C4-2B (cell line): Measurements from ENCODE around the gene RUFY1.

Experiments used
- H3K27ac ChIP-seq: fragments of 450-650 bp; 2 replicates; pipeline ENCODE4 v1.5.1; 2017
- CTCF ChIP-seq: fragments of 450-650 bp; conservative IDR thresholded peaks from 2 replicates; pipeline ENCODE4 v1.5.1; 2017; ENCODE audit warnings: mild to moderate bottlenecking
- ZFX ChIP-seq: fragments of 450-650 bp; IDR thresholded peaks from 2 replicates; pipeline ENCODE4 v1.6.1; 2017

The RUFY1 gene

DNA sequence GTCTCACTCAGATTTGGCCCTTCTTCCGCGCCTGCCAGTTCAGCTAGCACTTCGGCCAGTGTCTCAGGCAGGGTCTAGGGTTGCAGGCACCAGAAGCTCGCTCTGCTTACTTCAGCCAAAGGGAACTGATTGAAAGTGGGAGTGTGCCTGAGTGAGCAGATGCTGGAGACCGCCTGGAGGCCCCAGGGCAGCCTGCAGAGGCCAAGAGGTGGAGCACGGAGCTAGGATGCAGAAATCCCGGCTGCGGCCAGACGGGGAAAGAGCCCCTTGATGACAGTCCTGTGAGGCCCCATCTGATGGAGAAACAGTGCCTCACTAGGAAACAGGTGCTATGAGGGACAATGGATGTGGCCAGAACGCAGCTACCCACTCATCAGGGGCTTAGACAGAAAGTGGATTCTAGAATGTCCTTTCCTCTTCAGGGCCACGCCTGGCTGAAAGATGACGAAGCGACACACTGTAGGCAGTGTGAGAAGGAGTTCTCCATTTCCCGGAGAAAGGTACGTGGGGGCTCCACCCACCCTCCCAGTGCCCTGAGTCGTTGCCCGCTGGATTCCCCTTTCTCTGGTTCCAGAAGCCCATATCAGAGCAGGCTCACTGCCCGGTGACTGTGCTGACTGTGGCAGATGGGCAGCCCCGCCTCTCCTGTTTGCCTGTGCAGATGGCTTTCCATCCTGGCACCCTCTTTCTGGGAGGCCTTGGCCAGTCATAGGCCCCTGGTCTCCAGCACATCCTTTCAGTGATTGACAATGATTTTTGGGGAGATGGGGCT lies 57.0 kb downstream of the RUFY1 start:
- no peak overlapping the region for H3K27ac ChIP-seq
- TF ChIP-seq ZFX (no peak), CTCF (no peak)

GRCh38 chr5:179608131-179608581 lies 57.8 kb downstream of the RUFY1 start:
- no peak for TF ChIP-seq ZFX
- no peak for TF ChIP-seq CTCF
- no peak overlapping the region for H3K27ac ChIP-seq

DNA sequence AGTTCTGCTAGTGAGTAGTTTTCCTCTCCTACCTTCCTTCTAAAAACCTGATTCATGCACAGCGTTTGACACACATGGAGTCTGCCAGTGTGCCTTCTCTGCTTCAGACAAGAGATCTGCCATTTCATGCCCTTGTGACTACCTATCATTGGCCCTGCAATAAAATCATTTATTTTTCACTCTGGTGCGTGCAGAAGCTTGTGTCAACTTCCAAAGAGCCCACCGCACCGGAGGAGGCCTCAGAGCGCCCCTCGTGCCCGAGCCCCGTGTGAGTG lies 59.4 kb downstream of the RUFY1 start:
- no peak overlapping the region for H3K27ac ChIP-seq
- TF ChIP-seq CTCF (no peak), ZFX (no peak)

DNA sequence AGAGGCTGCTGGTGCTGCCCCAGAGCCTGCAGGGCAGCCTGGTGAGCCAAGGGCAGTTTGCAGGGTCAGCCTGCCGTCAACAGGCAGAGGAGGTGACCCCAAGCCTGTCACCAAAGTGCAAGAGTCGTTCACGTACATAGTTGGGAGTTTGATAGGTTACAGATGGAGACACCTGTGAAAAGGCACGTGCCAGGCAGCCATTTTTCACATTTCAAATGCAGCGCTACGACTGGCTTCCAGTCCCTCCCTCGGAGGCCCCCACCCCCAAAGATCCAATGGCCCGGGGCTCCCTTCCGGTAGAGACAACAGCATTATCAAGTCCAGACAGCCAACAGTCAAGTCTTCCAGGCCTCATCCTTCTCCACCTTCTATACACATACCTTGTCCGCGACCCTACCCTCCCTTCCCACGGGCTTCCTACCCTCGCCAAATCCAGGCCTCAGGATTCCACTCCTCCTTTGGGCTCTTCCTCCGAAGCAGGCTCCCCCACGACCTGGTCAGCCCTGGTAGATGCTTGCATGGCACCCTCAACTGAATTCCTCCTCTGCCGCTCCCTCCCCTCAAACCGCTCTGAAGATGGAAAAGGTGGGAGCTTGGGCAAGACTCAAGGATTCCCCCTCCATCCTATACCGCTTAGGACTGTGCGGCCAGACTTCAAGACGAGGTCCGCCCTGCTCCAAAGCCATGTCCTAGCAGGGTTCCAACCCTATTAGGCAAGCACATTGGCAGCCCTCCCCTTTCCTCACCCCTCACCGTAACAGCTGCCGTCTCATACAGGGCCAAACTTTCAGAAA lies 60.0 kb downstream of the RUFY1 start:
- TF ChIP-seq CTCF (no peak), ZFX (no peak)
- H3K27ac ChIP-seq: no peak overlapping the region

- TF ChIP-seq ZFX: no peak
- no peak for TF ChIP-seq CTCF
- no peak overlapping the region for H3K27ac ChIP-seq
Observed at GRCh38 chr5:179610903-179611265, 60.5 kb downstream of the RUFY1 start.

DNA sequence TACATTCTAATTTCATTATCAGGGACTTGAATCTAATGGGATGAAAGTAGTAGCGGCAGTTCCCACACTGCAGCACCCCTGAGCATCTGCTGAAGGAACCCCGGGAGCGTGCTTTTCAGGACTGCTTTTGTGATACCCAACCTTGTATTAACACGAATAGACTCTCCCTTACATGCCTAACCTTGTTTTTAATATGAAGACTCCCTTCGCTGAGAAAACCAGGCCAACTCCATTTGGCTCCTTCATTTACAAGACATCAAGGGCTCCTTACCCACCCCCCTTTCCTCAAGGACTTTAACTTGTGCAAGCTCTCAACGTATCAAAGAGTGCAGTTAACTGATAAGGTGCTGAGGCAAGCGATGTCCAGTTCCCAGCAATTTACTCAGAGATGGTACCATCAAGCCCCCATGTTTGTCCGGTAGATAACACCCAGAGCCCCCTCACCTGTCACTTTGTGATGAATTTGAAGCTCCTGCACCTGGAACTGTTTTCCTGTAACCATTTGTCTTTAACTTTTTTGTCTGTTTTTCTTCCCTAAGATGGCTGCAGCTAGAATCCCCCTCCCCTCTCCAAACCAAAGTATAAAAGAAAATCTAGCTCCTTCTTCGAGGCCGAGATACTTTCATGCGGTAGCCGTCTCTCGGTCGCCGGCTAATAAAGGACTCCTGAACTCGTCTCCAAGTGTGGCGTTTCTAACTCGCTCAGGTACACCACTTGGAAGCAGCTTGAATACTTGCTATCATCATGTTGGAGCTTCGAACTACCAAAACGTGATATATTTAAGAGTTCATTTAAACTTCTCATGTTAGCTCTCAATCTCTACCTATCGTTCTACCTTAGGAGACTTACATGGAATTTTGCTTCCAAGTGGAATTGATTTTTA lies 62.5 kb downstream of the RUFY1 start:
- no peak for TF ChIP-seq ZFX
- no peak for TF ChIP-seq CTCF
- no peak overlapping the region for H3K27ac ChIP-seq
